Left kidney (tissue), 2 donors: ENCODE data around the gene EFHC2. TPM values are rescaled to one million over a fixed set of nuclear protein-coding genes. Genes with fewer than 3 reads are reported as not detected.
"Not testable (repeated sequence)": the region's sequence is repeated elsewhere in the genome, so short reads cannot be mapped to it uniquely, and the experiment has no call there.

Experiments used
- DNase-seq: peaks from one replicate; pipeline ENCODE4 v3.0.0-alpha.2; 2013
- polyA plus RNA-seq: library from polyadenylated mRNA; unstranded; fragments of 120-200 nt; gene quantifications from one replicate; pipeline ENCODE4 v1.2.1, GENCODE V29; 2013; ENCODE audit not compliant: insufficient read length

EFHC2 gene
- polyA plus RNA-seq, 1 donor, result 9.0 TPM

GRCh38 chrX:44234541-44234940, 108.9 kb downstream of the EFHC2 start:
- no peak for DNase-seq

GRCh38 chrX:44234116-44234515, 109.4 kb downstream of the EFHC2 start:
- no peak for DNase-seq

GRCh38 chrX:44232081-44232480, 111.4 kb downstream of the EFHC2 start:
- no peak for DNase-seq

GRCh38 chrX:44228621-44229020, 114.9 kb downstream of the EFHC2 start:
- DNase-seq, result no peak

- no peak for DNase-seq
Observed at GRCh38 chrX:44227991-44228390, 115.5 kb downstream of the EFHC2 start.

- DNase-seq, result no peak
Observed at GRCh38 chrX:44225667-44226066, 117.8 kb downstream of the EFHC2 start.

GRCh38 chrX:44224760-44225159, 118.7 kb downstream of the EFHC2 start:
- no peak for DNase-seq

- DNase-seq, result no peak
Observed at GRCh38 chrX:44223150-44223549, 120.3 kb downstream of the EFHC2 start.

GRCh38 chrX:44218465-44218864, 125.0 kb downstream of the EFHC2 start:
- DNase-seq, result no peak

GRCh38 chrX:44216171-44216570, 127.3 kb downstream of the EFHC2 start:
- DNase-seq, result no peak

- no peak for DNase-seq
Observed at GRCh38 chrX:44203791-44204190, 139.7 kb downstream of the EFHC2 start.

- no peak for DNase-seq
Observed at GRCh38 chrX:44202596-44202995, 140.9 kb downstream of the EFHC2 start.

GRCh38 chrX:44189116-44189515, 154.4 kb downstream of the EFHC2 start:
- DNase-seq, result no peak

- not testable (repeated sequence) for DNase-seq
Observed at GRCh38 chrX:44187915-44188314, 155.6 kb downstream of the EFHC2 start.

- DNase-seq, result no peak
Observed at GRCh38 chrX:44183329-44183728, 160.1 kb downstream of the EFHC2 start.

- no peak for DNase-seq
Observed at GRCh38 chrX:44178274-44179053, 165.0 kb downstream of the EFHC2 start.

- DNase-seq, result no peak
Observed at GRCh38 chrX:44175455-44175854, 168.0 kb downstream of the EFHC2 start.

GRCh38 chrX:44174061-44174460, 169.4 kb downstream of the EFHC2 start:
- DNase-seq, result no peak

GRCh38 chrX:44173219-44173618, 170.3 kb downstream of the EFHC2 start:
- no peak for DNase-seq

GRCh38 chrX:44167116-44167515, 176.4 kb downstream of the EFHC2 start:
- DNase-seq, result no peak

- DNase-seq, result no peak
Observed at GRCh38 chrX:44162964-44163475, 180.5 kb downstream of the EFHC2 start.

- DNase-seq, result no peak
Observed at GRCh38 chrX:44157858-44158257, 185.6 kb downstream of the EFHC2 start.

GRCh38 chrX:44157283-44157682, 186.2 kb downstream of the EFHC2 start:
- no peak for DNase-seq

GRCh38 chrX:44156726-44157125, 186.7 kb downstream of the EFHC2 start:
- no peak for DNase-seq
